HepG2 (cell line): Measurements from ENCODE around the gene HOXD3. TPM values are rescaled to one million over a fixed set of nuclear protein-coding genes. Genes with fewer than 3 reads are reported as not detected.

Experiments
- ATM ChIP-seq: fragments of 450-650 bp; IDR thresholded peaks from 2 replicates; pipeline ENCODE4 v1.7.1; 2017; ENCODE audit warnings: mild to moderate bottlenecking, borderline replicate concordance
- FLYWCH1 ChIP-seq: sonication (generic); formaldehyde crosslinking; IDR thresholded peaks from 2 replicates; pipeline ENCODE4 v1.8.1; 2023; ENCODE audit warnings: mild to moderate bottlenecking, missing genetic modification reagents
- ISX ChIP-seq: sonication (generic); formaldehyde crosslinking; conservative IDR thresholded peaks from 2 replicates; pipeline ENCODE4 v1.5.0; 2020; ENCODE audit warnings: missing genetic modification reagents
- MAFF ChIP-seq: IDR thresholded peaks from 2 replicates; pipeline ENCODE4 v1.6.1; 2011; ENCODE audit warnings: low read depth, low read length, improper control_type of control experiment
- MBNL3 ChIP-seq: fragments of 250-450 bp; sonication (Bioruptor Pico); conservative IDR thresholded peaks from 2 replicates; pipeline ENCODE4 v1.8.0; 2022; ENCODE audit warnings: mild to moderate bottlenecking, inconsistent platforms
- MIER2 ChIP-seq: IDR thresholded peaks from 2 replicates; pipeline ENCODE4 v1.6.1; 2016; ENCODE audit warnings: missing biosample characterization, missing genetic modification reagents
- NFE2 ChIP-seq: sonication (generic); formaldehyde crosslinking; IDR thresholded peaks from 2 replicates; pipeline ENCODE4 v1.4.0; 2020; ENCODE audit warnings: missing genetic modification reagents
- PBX3 ChIP-seq: sonication (generic); formaldehyde crosslinking; IDR thresholded peaks from 2 replicates; pipeline ENCODE4 v1.8.1; 2023; ENCODE audit warnings: missing genetic modification reagents, inconsistent platforms, borderline replicate concordance
- PITX1 ChIP-seq: sonication (generic); formaldehyde crosslinking; IDR thresholded peaks from 2 replicates; pipeline ENCODE4 v1.5.1; 2020; ENCODE audit warnings: mild to moderate bottlenecking, missing genetic modification reagents
- RFX5 ChIP-seq: IDR thresholded peaks from 2 replicates; pipeline ENCODE4 v1.6.1; 2011; ENCODE audit warnings: low read depth, low read length, improper control_type of control experiment
- SMAD3 ChIP-seq: sonication (generic); formaldehyde crosslinking; IDR thresholded peaks from 2 replicates; pipeline ENCODE4 v1.4.0; 2020; ENCODE audit warnings: missing genetic modification reagents
- TFDP1 ChIP-seq: IDR thresholded peaks from 2 replicates; pipeline ENCODE4 v1.6.1; 2016; ENCODE audit warnings: missing compliant biosample characterization, missing genetic modification reagents, borderline replicate concordance
- TFDP2 ChIP-seq: sonication (generic); formaldehyde crosslinking; IDR thresholded peaks from 2 replicates; pipeline ENCODE4 v1.4.0; 2020; ENCODE audit warnings: missing genetic modification reagents
- ZBTB44 ChIP-seq: sonication (generic); formaldehyde crosslinking; IDR thresholded peaks from 2 replicates; pipeline ENCODE4 v1.4.0; 2020; ENCODE audit warnings: missing genetic modification reagents
- ZFYVE20 ChIP-seq: sonication (generic); formaldehyde crosslinking; IDR thresholded peaks from 2 replicates; pipeline ENCODE4 v1.8.0; 2023; ENCODE audit warnings: low read depth, mild to moderate bottlenecking, moderate library complexity, missing genetic modification reagents, borderline replicate concordance
- ZKSCAN5 ChIP-seq: sonication (generic); formaldehyde crosslinking; IDR thresholded peaks from 2 replicates; pipeline ENCODE4 v1.5.1; 2020; ENCODE audit warnings: mild to moderate bottlenecking, missing genetic modification reagents
- ZNF609 ChIP-seq: sonication (generic); formaldehyde crosslinking; IDR thresholded peaks from 2 replicates; pipeline ENCODE4 v1.4.0; 2020; ENCODE audit warnings: mild to moderate bottlenecking, missing genetic modification reagents, borderline replicate concordance
- ZNF737 ChIP-seq: sonication (generic); formaldehyde crosslinking; IDR thresholded peaks from 2 replicates; pipeline ENCODE4 v1.5.0; 2020; ENCODE audit warnings: missing genetic modification reagents, mild to moderate bottlenecking, borderline replicate concordance
- ZSCAN12 ChIP-seq: sonication (generic); formaldehyde crosslinking; IDR thresholded peaks from 2 replicates; pipeline ENCODE4 v1.9.0; 2021; ENCODE audit warnings: mild to moderate bottlenecking, missing genetic modification reagents
- polyA plus RNA-seq, 8 experiments: library from polyadenylated mRNA; depleted of rRNA in 3 of 8; stranded (reverse) in 7 of 8; unstranded in 1 of 8; fragments of >200 nt; fragmentation: Illumina TruSeq in 4 of 8; extraction: Trizol in 4 of 8; gene quantifications; 2 replicates each; pipeline versions ENCODE4 v1.2.1 to v1.2.3, GENCODE V29; 2011 to 2016; ENCODE audit warnings: low read depth in 4 of 8, missing spikeins in 1 of 8, mixed read lengths in 1 of 8; ENCODE audit not compliant: insufficient read depth in 1 of 8
- total RNA-seq, 5 experiments: library from RNA; depleted of rRNA; stranded (reverse); fragments of >200 nt; fragmentation: Illumina TruSeq; extraction: Trizol; gene quantifications; 2 replicates each; pipeline ENCODE4 v1.2.3, GENCODE V29; 2016; ENCODE audit warnings: low read depth in 1 of 5

Gene HOXD3
- total and polyA plus RNA-seq, 2 of the 13 experiments (the other 11 are each of a cell fraction or from before 2014, with no cell fraction given): 0.05 to 0.09 TPM

- no peak for TF ChIP-seq ZNF609
- no peak for TF ChIP-seq SMAD3
- no peak for TF ChIP-seq ATM
- TF ChIP-seq MAFF: no peak
- no peak; the same call in 1 of the 2 replicates for TF ChIP-seq PITX1 (CRISPR knock-in tag)
- TF ChIP-seq NFE2: no peak
- no peak for TF ChIP-seq FLYWCH1 (CRISPR knock-in tag)
- TF ChIP-seq MBNL3 (CRISPR knock-in tag): no peak
- no peak for TF ChIP-seq RFX5
- TF ChIP-seq ZFYVE20: 0 out of 2 replicates have a peak, but pooled peaks have one; percentile 76
- no peak for TF ChIP-seq ZBTB44 (CRISPR knock-in tag)
- TF ChIP-seq ZKSCAN5 (CRISPR knock-in tag): no peak
- peak; percentile 63 for TF ChIP-seq TFDP2 (CRISPR knock-in tag)
- TF ChIP-seq MIER2 (CRISPR knock-in tag): no peak
- peak; percentile 65; the same call in 1 of the 2 replicates for TF ChIP-seq TFDP1 (CRISPR knock-in tag)
- TF ChIP-seq PBX3 (CRISPR knock-in tag): no peak
- 0 out of 2 replicates have a peak, but pooled peaks have one; percentile 73 for TF ChIP-seq ISX
- no peak for TF ChIP-seq ZNF737 (CRISPR knock-in tag)
- no peak for TF ChIP-seq ZSCAN12
Measured at GRCh38 chr2:176187899-176188773, 31.0 kb downstream of the HOXD3 start, which contains the start of gene HOXD1 (continued).
